H1 (cell line): Measurements from ENCODE around the gene IL6ST. TPM values are rescaled to one million over a fixed set of nuclear protein-coding genes. Genes with fewer than 3 reads are reported as not detected.

ENCODE experiments used
- CTCF ChIA-PET: fragments of 300-600 bp; sonication (Branson Sonifier 250); formaldehyde crosslinking; loops from one replicate; lab custom pipeline; 2021; ENCODE audit not compliant: partially characterized antibody; lab: Charles Lee
- POLR2A ChIA-PET: fragments of 300-600 bp; sonication (Branson Sonifier 250); formaldehyde crosslinking; loops from one replicate; lab custom pipeline; 2021; ENCODE audit warnings: inconsistent platforms; ENCODE audit not compliant: partially characterized antibody; lab: Charles Lee
- DNase-seq, 2 experiments: peaks; one replicate each; pipeline versions ENCODE4 v3.0.0 to v3.0.0-alpha.2; 2010 to 2022; ENCODE audit warnings: low spot score in 2 of 2, low read depth in 1 of 2, mixed read lengths in 1 of 2
- FAIRE-seq: peaks from 2 replicates; lab custom pipeline; 2011; peaks lifted over from hg19 to GRCh38; lab: Jason Lieb, UNC
- H2AFZ ChIP-seq: 2 replicates; pipeline ENCODE4 v1.8.1; 2012; ENCODE audit warnings: low read length, inconsistent platforms
- H2AK5ac ChIP-seq: 2 replicates; pipeline ENCODE4 v1.6.1; 2013; ENCODE audit warnings: low read depth, low read length
- H2BK120ac ChIP-seq: replicated peaks from 2 replicates; pipeline ENCODE3; 2013; ENCODE audit warnings: low read depth, low read length, inconsistent platforms
- H2BK12ac ChIP-seq: 2 replicates; pipeline ENCODE4 v1.6.1; 2013; ENCODE audit warnings: low read depth, low read length
- H2BK15ac ChIP-seq: 2 replicates; pipeline ENCODE4 v1.6.1; 2013; ENCODE audit warnings: low read length
- H2BK20ac ChIP-seq: 2 replicates; pipeline ENCODE4 v1.6.1; 2013; ENCODE audit warnings: low read length
- H2BK5ac ChIP-seq: 2 replicates; pipeline ENCODE4 v1.6.1; 2013; ENCODE audit warnings: low read depth, low read length
- H3K14ac ChIP-seq: 2 replicates; pipeline ENCODE4 v1.6.1; 2013; ENCODE audit warnings: inconsistent platforms; ENCODE audit not compliant: insufficient read length
- H3K18ac ChIP-seq: 2 replicates; pipeline ENCODE4 v1.6.1; 2013; ENCODE audit warnings: low read length; ENCODE audit errors: extremely low read depth
- H3K23ac ChIP-seq: 2 replicates; pipeline ENCODE4 v1.6.1; 2013; ENCODE audit warnings: inconsistent platforms; ENCODE audit not compliant: insufficient read length
- H3K23me2 ChIP-seq: 2 replicates; pipeline ENCODE4 v1.6.1; 2013; ENCODE audit warnings: low read depth, low read length
- H3K27ac ChIP-seq: 2 replicates; pipeline ENCODE4 v1.6.1; 2011; ENCODE audit warnings: low read depth, low read length, inconsistent platforms
- H3K27me3 ChIP-seq, 4 experiments: replicated peaks in 1 of 4; 1 replicate in 1 of 4; 2 replicates in 3 of 4; pipeline versions ENCODE4 v1.6.1 to v1.8.1; 2011 to 2013; ENCODE audit warnings: low read length in 3 of 4, mild to moderate bottlenecking in 3 of 4, inconsistent platforms in 2 of 4, mixed read lengths in 2 of 4, moderate library complexity in 1 of 4; ENCODE audit not compliant: control insufficient read depth in 3 of 4, insufficient read depth in 3 of 4; ENCODE audit errors: extremely low read depth in 1 of 4
- H3K36me3 ChIP-seq, 4 experiments: 2 replicates each; pipeline versions ENCODE4 v1.6.1 to v1.8.1; 2011 to 2013; ENCODE audit warnings: mild to moderate bottlenecking in 4 of 4, low read length in 3 of 4, moderate library complexity in 2 of 4, control low read depth in 1 of 4, inconsistent platforms in 1 of 4; ENCODE audit not compliant: insufficient read depth in 4 of 4, control insufficient read depth in 2 of 4
- H3K4ac ChIP-seq: replicated peaks from 2 replicates; pipeline ENCODE3; 2013; ENCODE audit warnings: low read length, low read depth, mixed read lengths, inconsistent platforms; ENCODE audit not compliant: insufficient read length
- H3K4me1 ChIP-seq, 4 experiments: replicated peaks in 1 of 4; 1 replicate in 1 of 4; 2 replicates in 3 of 4; pipeline versions ENCODE4 v1.6.1 to v1.8.1; 2011 to 2013; ENCODE audit warnings: low read length in 3 of 4, inconsistent platforms in 2 of 4, mixed read lengths in 1 of 4; ENCODE audit not compliant: insufficient read depth in 4 of 4, control insufficient read depth in 3 of 4
- H3K4me2 ChIP-seq, 2 experiments: 2 replicates each; pipeline versions ENCODE4 v1.6.1 to v1.8.1; 2011 to 2013; ENCODE audit warnings: low read depth in 2 of 2, low read length in 2 of 2, control low read depth in 1 of 2, inconsistent platforms in 1 of 2, mild to moderate bottlenecking in 1 of 2; ENCODE audit not compliant: insufficient read depth in 1 of 2
- H3K4me3 ChIP-seq, 4 experiments: fragments of 200-600, 300-600 bp in 1 of 4; sonication (generic), shearing (Covaris generic), sonication (Bioruptor Twin) in 1 of 4; 2 replicates each; pipeline versions ENCODE4 v1.5.1 to v1.8.1; 2011 to 2016; ENCODE audit warnings: low read length in 4 of 4, low read depth in 3 of 4, control low read depth in 2 of 4, inconsistent platforms in 2 of 4, mild to moderate bottlenecking in 2 of 4, mixed read lengths in 1 of 4, moderate library complexity in 1 of 4; ENCODE audit not compliant: insufficient read depth in 2 of 4; ENCODE audit errors: extremely low read depth in 1 of 4
- H3K56ac ChIP-seq: replicated peaks from 2 replicates; pipeline ENCODE3; 2013; ENCODE audit warnings: low read depth, mild to moderate bottlenecking, mixed read lengths, low read length, inconsistent platforms; ENCODE audit not compliant: insufficient read length
- H3K79me1 ChIP-seq: 2 replicates; pipeline ENCODE4 v1.6.1; 2013; ENCODE audit warnings: low read depth, low read length, control low read depth
- H3K79me2 ChIP-seq, 2 experiments: 2 replicates each; pipeline versions ENCODE4 v1.6.1 to v1.8.1; 2012 to 2013; ENCODE audit warnings: low read length in 2 of 2, mild to moderate bottlenecking in 2 of 2, inconsistent platforms in 1 of 2; ENCODE audit not compliant: insufficient read depth in 2 of 2, control insufficient read depth in 1 of 2
- H3K9ac ChIP-seq, 4 experiments: replicated peaks in 1 of 4; 1 replicate in 1 of 4; 2 replicates in 3 of 4; pipeline versions ENCODE4 v1.6.1 to v1.8.1; 2011 to 2013; ENCODE audit warnings: low read depth in 3 of 4, low read length in 3 of 4, control low read depth in 2 of 4, mild to moderate bottlenecking in 2 of 4, moderate library complexity in 2 of 4, inconsistent platforms in 1 of 4; ENCODE audit errors: extremely low read depth in 1 of 4
- H3K9me3 ChIP-seq, 2 experiments: 2 replicates each; pipeline versions ENCODE4 v1.6.1 to v1.8.1; 2012 to 2013; ENCODE audit warnings: mild to moderate bottlenecking in 2 of 2, moderate library complexity in 2 of 2, control low read depth in 1 of 2, inconsistent platforms in 1 of 2, low read depth in 1 of 2, low read length in 1 of 2, mixed read lengths in 1 of 2; ENCODE audit not compliant: insufficient read depth in 2 of 2
- H4K20me1 ChIP-seq, 2 experiments: replicated peaks in 1 of 2; 2 replicates each; pipeline versions ENCODE3 to v1.8.1; 2011 to 2013; ENCODE audit warnings: inconsistent platforms in 2 of 2, low read length in 2 of 2, mild to moderate bottlenecking in 1 of 2; ENCODE audit not compliant: insufficient read depth in 2 of 2, control insufficient read depth in 1 of 2
- H4K5ac ChIP-seq: 2 replicates; pipeline ENCODE4 v1.6.1; 2013; ENCODE audit warnings: low read length, low read depth, mixed read lengths, inconsistent platforms; ENCODE audit not compliant: insufficient read length
- H4K8ac ChIP-seq: 2 replicates; pipeline ENCODE4 v1.8.0; 2013; ENCODE audit warnings: mild to moderate bottlenecking, moderate library complexity, low read length, inconsistent platforms; ENCODE audit not compliant: insufficient read depth; ENCODE audit errors: extremely low read depth
- H4K91ac ChIP-seq: replicated peaks from 2 replicates; pipeline ENCODE3; 2013; ENCODE audit warnings: low read length, mixed read lengths, inconsistent platforms; ENCODE audit not compliant: insufficient read length
- CEBPB ChIP-seq: IDR thresholded peaks from 2 replicates; pipeline ENCODE4 v1.6.1; 2012; ENCODE audit warnings: low read depth, low read length
- KDM1A ChIP-seq: fragments of 200-600, 300-600 bp; sonication (generic); IDR thresholded peaks from 2 replicates; pipeline ENCODE4 v1.7.1; 2016; ENCODE audit warnings: mild to moderate bottlenecking, low read length, borderline replicate concordance
- MAFK ChIP-seq: IDR thresholded peaks from 2 replicates; pipeline ENCODE4 v1.6.1; 2012; ENCODE audit warnings: low read depth, mild to moderate bottlenecking, improper control_type of control experiment, low read length
- RBBP5 ChIP-seq: IDR thresholded peaks from 2 replicates; pipeline ENCODE4 v1.7.1; 2012; ENCODE audit warnings: low read depth, mild to moderate bottlenecking, inconsistent platforms, low read length, moderate library complexity, borderline replicate concordance
- RNF2 ChIP-seq: fragments of 200-900, 300-1000 bp; sonication (generic); IDR thresholded peaks from 2 replicates; pipeline ENCODE4 v1.7.1; 2016; ENCODE audit warnings: borderline replicate concordance, low read depth, mild to moderate bottlenecking, antibody characterized with exemption, low read length; ENCODE audit not compliant: poor library complexity, severe bottlenecking; ENCODE audit errors: missing control alignments
- SAP30 ChIP-seq: fragments of 300-600 bp; sonication (generic); IDR thresholded peaks from 2 replicates; pipeline ENCODE4 v1.7.1; 2012; ENCODE audit warnings: low read length, moderate library complexity, mild to moderate bottlenecking, inconsistent platforms; ENCODE audit not compliant: insufficient read depth, insufficient replicate concordance
- SP4 ChIP-seq: IDR thresholded peaks from 2 replicates; pipeline ENCODE4 v1.6.1; 2012; ENCODE audit warnings: low read length, inconsistent platforms
- USF2 ChIP-seq: IDR thresholded peaks from 2 replicates; pipeline ENCODE4 v1.6.1; 2011; ENCODE audit warnings: low read length, improper control_type of control experiment
- YY1 ChIP-seq: IDR thresholded peaks from 2 replicates; pipeline ENCODE4 v1.6.1; 2011; ENCODE audit warnings: low read depth, mild to moderate bottlenecking, low read length
- ZNF274 ChIP-seq: IDR thresholded peaks from 2 replicates; pipeline ENCODE4 v1.7.0; 2012; ENCODE audit warnings: low read length, borderline replicate concordance; ENCODE audit errors: extremely low read depth
- WGBS, 2 experiments: shearing (Covaris generic) in 1 of 2; methylation state at CpG; one replicate each; pipeline versions ENCODE4 v1.1.6 to v1.1.7; 2013 to 2015; ENCODE audit warnings: low lambda C conversion rate in 2 of 2, mixed read lengths in 2 of 2, inconsistent platforms in 1 of 2, low coverage in 1 of 2, missing lambda C conversion rate in 1 of 2; ENCODE audit not compliant: insufficient replicate concordance in 2 of 2, insufficient coverage in 1 of 2, insufficient read length in 1 of 2; ENCODE audit errors: extremely low coverage in 1 of 2, missing lambda C conversion rate in 1 of 2; 5-methylcytosine and 5-hydroxymethylcytosine counted together
- polyA plus RNA-seq, 7 experiments: library from polyadenylated mRNA; depleted of rRNA in 3 of 7; stranded (reverse) in 5 of 7; unstranded in 2 of 7; fragments of >200 nt in 5 of 7; fragments of 200-250 nt in 2 of 7; gene quantifications; 1 replicate in 5 of 7; 2 replicates in 1 of 7; 4 replicates in 1 of 7; pipeline versions ENCODE4 v1.2.1 to v1.2.3, GENCODE V29; 2011 to 2013; ENCODE audit warnings: missing spikeins in 2 of 7, mixed read lengths in 2 of 7
- total RNA-seq: library from RNA; stranded (reverse); fragmentation: NEBNext Ultra II Directional; extraction: Animal tissue kit (Norgen Biotek cat#: 25700); gene quantifications from 2 replicates; pipeline ENCODE4 v1.2.1, GENCODE V29; 2021
- TF ChIP-seq, protein P1 (sequence below): IDR thresholded peaks from 2 replicates; pipeline ENCODE4 v1.6.1; 2012; ENCODE audit warnings: low read length, inconsistent platforms

The IL6ST gene
- total and polyA plus RNA-seq, 2 of the 8 experiments (the other 6 are each of a cell fraction or from before 2014, with no cell fraction given) = 1.4 to 11.1 TPM

GRCh38 chr5:55885359-55885758, 109.4 kb downstream of the IL6ST start:
- Histone ChIP-seq H4K8ac (no peak overlapping the region), H3K23ac (no peak overlapping the region), H3K56ac (no peak overlapping the region), H2BK12ac (no peak overlapping the region), H3K9ac (no peak overlapping the region), H2BK15ac (no peak overlapping the region), H3K27me3 (no peaks in the 10 kb centered on the region), H3K4ac (no peak overlapping the region), H3K27ac (no peak overlapping the region), H3K4me1 (0 out of 7 replicates have a peak, but pooled peaks cover 0 to 3% (median 0%) of the 10 kb centered on the region in 4 experiments), H2AK5ac (no peak overlapping the region), H3K9me3 (no peaks in the 10 kb centered on the region), H2BK5ac (no peak overlapping the region; the same call in 1 of the 2 replicates), H3K79me2 (no peaks in the 10 kb centered on the region), H2BK120ac (no peak overlapping the region), H4K91ac (no peak overlapping the region), H3K79me1 (no peaks in the 10 kb centered on the region), H3K14ac (no peak overlapping the region), H4K5ac (no peak overlapping the region), H3K23me2 (no peaks in the 10 kb centered on the region), H2BK20ac (no peak overlapping the region), H4K20me1 (no peaks in the 10 kb centered on the region), H3K4me3 (no peak overlapping the region), H3K4me2 (no peak overlapping the region), H3K18ac (no peak overlapping the region), H3K36me3 (no peaks in the 10 kb centered on the region), H2AFZ (peak overlapping the region; percentile 65)
- WGBS, 2 experiments = 88% methylated on average over 9 of the region's 9 CpGs; no CpG with 5 or more reads in 1 of the 2 experiments
- ChIA-PET CTCF (interaction anchor here (0.6 kb wide), 1 partner anchor 275 kb away, joined by 3 read pairs; no protein-coding TSS in a partner anchor), POLR2A (no interaction called here)
- FAIRE-seq = no peak
- no peak for DNase-seq
- TF ChIP-seq MAFK (no peak), ZNF274 (no peak), USF2 (no peak), SAP30 (no peak), RBBP5 (no peak), KDM1A (no peak), SP4 (no peak), RNF2 (no peak), CEBPB (no peak), YY1 (no peak)
- TF ChIP-seq, protein P1, sequence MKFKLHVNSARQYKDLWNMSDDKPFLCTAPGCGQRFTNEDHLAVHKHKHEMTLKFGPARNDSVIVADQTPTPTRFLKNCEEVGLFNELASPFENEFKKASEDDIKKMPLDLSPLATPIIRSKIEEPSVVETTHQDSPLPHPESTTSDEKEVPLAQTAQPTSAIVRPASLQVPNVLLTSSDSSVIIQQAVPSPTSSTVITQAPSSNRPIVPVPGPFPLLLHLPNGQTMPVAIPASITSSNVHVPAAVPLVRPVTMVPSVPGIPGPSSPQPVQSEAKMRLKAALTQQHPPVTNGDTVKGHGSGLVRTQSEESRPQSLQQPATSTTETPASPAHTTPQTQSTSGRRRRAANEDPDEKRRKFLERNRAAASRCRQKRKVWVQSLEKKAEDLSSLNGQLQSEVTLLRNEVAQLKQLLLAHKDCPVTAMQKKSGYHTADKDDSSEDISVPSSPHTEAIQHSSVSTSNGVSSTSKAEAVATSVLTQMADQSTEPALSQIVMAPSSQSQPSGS = no peak
